Right lobe of liver (tissue), 6 donors: ENCODE measurements around the gene GOLPH3. TPM values are rescaled to one million over a fixed set of nuclear protein-coding genes. Genes with fewer than 3 reads are reported as not detected.

Experiments used
- ATAC-seq, 4 donors: fragments of 200-7000 bp; cut with Tn5 transposase; one replicate each; pipeline ENCODE4 v1.9.1; 2020; ENCODE audit warnings: mild to moderate bottlenecking in 4 of 4, moderate library complexity in 4 of 4
- DNase-seq, 3 donors: peaks; one replicate each; pipeline ENCODE4 v3.0.0-alpha.2; 2020
- H3K27ac ChIP-seq, 3 donors: fragments of 200-600 bp; one replicate each; pipeline ENCODE4 v1.8.0; 2022
- H3K27me3 ChIP-seq, 2 donors: fragments of 200-600 bp; one replicate each; pipeline ENCODE4 v1.8.0; 2022
- H3K36me3 ChIP-seq, 4 donors: fragments of 200-600 bp; sonication (generic) in 1 of 4; one replicate each; pipeline versions ENCODE4 v1.5.1 to v1.8.0; 2017 to 2022; ENCODE audit warnings: control low read depth in 1 of 4
- H3K4me1 ChIP-seq, 4 donors: fragments of 200-600 bp; sonication (generic) in 1 of 4; one replicate each; pipeline versions ENCODE4 v1.5.1 to v1.8.0; 2017 to 2022; ENCODE audit warnings: control low read depth in 1 of 4
- H3K4me3 ChIP-seq, 3 donors: fragments of 200-600 bp; one replicate each; pipeline ENCODE4 v1.8.0; 2022
- H3K9me3 ChIP-seq, 4 donors: fragments of 200-600 bp; sonication (generic) in 1 of 4; one replicate each; pipeline versions ENCODE4 v1.5.1 to v1.8.0; 2017 to 2022; ENCODE audit warnings: control low read depth in 1 of 4
- POLR2A ChIP-seq: fragments of 450-650 bp; IDR thresholded peaks from one replicate; pipeline ENCODE4 v1.6.1; 2017; ENCODE audit warnings: antibody characterized with exemption, mild to moderate bottlenecking
- WGBS: methylation state at CpG from one replicate; pipeline ENCODE4 v1.1.6; 2018; ENCODE audit warnings: low coverage, low lambda C conversion rate; ENCODE audit not compliant: insufficient coverage; ENCODE audit errors: missing lambda C conversion rate; 5-methylcytosine and 5-hydroxymethylcytosine counted together
- intact Hi-C, 2 donors: fragments of 100-400 bp; cut with DNase I; formaldehyde crosslinking; loops; one replicate each; pipeline versions ENCODE4 v1.11.2 to v1.14.1; 2022
- total RNA-seq, 6 experiments: library from RNA; depleted of rRNA in 2 of 6; stranded (reverse); fragments of >200 nt in 2 of 6; fragmentation: NEBNext Ultra II Directional in 3 of 6; extraction: Animal tissue kit (Norgen Biotek cat#: 25700) in 3 of 6; gene quantifications; one replicate each; pipeline versions ENCODE4 v1.1.0 to v1.2.4, GENCODE V29; 2016 to 2023
- TF ChIP-seq, protein P1 (sequence below), 4 donors: fragments of 200-600 bp in 3 of 4; fragments of 450-650 bp in 1 of 4; IDR thresholded peaks; one replicate each; pipeline versions ENCODE4 v1.5.1 to v1.8.0; 2016 to 2022; ENCODE audit warnings: antibody characterized with exemption in 4 of 4, mild to moderate bottlenecking in 2 of 4
- donor health status: DM: no; HTN: yes; CAD: no.
- donor health status: DM: no; HTN: no; CAD: no.
- donor health status: DM: no; HTN: no; CAD: no.
- donor health status: DM: no; HTN: yes; CAD: no.
- donor health status: DM: no; HTN: yes; CAD: no.

The GOLPH3 gene
- total RNA-seq, 6 experiments from 2014 or later, result 59.1 to 141 (median 95.9) TPM

DNA sequence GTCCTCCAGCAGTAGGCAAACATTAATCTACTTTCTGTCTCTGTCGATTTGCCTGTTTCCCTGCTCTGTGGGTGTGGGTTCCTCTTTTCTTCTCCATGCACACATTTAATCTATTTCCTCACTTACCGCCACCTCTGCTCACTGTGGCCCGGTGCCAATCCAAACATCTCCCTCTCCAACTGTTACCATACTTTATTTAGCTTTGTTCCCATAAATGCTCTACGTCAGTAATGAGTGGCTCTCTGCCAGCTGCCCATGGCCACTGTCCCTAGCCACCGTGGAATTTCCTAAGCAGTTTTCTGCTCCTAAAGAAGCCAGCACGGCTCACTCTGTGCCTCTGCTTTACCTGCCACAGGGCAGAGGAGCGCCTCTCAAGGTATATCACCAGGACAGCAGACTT is 19.5 kb upstream of the GOLPH3 start:
- Histone ChIP-seq H3K27me3 (no peaks in the 10 kb centered on the region), H3K27ac (peak overlapping the region; percentile 76 to 90 (median 86)), H3K4me1 (peaks cover 0 to 9% (median 2%) of the 10 kb centered on the region in 4 donors), H3K9me3 (no peaks in the 10 kb centered on the region), H3K36me3 (no peaks in the 10 kb centered on the region), H3K4me3 (peak overlapping the region; percentile 8 to 25 (median 17))
- TF ChIP-seq POLR2A, result peak; percentile 81
- TF ChIP-seq, protein P1, sequence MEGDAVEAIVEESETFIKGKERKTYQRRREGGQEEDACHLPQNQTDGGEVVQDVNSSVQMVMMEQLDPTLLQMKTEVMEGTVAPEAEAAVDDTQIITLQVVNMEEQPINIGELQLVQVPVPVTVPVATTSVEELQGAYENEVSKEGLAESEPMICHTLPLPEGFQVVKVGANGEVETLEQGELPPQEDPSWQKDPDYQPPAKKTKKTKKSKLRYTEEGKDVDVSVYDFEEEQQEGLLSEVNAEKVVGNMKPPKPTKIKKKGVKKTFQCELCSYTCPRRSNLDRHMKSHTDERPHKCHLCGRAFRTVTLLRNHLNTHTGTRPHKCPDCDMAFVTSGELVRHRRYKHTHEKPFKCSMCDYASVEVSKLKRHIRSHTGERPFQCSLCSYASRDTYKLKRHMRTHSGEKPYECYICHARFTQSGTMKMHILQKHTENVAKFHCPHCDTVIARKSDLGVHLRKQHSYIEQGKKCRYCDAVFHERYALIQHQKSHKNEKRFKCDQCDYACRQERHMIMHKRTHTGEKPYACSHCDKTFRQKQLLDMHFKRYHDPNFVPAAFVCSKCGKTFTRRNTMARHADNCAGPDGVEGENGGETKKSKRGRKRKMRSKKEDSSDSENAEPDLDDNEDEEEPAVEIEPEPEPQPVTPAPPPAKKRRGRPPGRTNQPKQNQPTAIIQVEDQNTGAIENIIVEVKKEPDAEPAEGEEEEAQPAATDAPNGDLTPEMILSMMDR (IDR thresholded peaks at IDR 0.05), result no peak
- intact Hi-C loops, result no loop called here
- peak; percentile 93 to 97 (median 95) for ATAC-seq
- WGBS, result 3% methylated on average over 7 of the region's 7 CpGs
- peak; percentile 90 to 97 (median 93) for DNase-seq

DNA sequence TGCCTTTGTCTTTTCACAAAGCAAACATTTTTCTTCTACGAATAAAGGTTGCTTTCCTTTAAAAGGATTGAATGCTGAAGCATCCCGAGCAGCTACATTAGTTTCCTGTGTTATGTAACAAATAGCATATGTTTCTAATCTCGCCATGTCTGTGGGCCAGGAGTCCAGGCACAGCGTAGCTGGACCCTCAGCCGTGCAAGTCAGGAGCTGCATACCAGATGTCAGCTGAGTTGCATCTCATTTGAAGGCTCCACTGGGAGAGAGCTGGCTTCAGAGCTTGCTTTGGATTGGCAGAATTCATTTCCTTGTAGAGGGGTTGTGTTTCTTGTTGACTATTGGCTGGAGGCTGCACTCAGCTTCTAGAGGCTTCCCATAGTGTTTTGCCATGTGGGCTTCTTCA is 16.0 kb upstream of the GOLPH3 start:
- no peak overlapping the region for H3K4me3 ChIP-seq
- H3K27me3 ChIP-seq, result no peaks in the 10 kb centered on the region
- H3K4me1 ChIP-seq, result peaks cover 0 to 9% (median 2%) of the 10 kb centered on the region in 4 donors
- no peaks in the 10 kb centered on the region for H3K36me3 ChIP-seq
- TF ChIP-seq, protein P1 (IDR thresholded peaks at IDR 0.05), result no peak
- TF ChIP-seq POLR2A, result no peak
- DNase-seq, result no peak
- no peak overlapping the region for H3K27ac ChIP-seq
- no peak for ATAC-seq
- whole genome bisulfite sequencing, result 53% methylated on average over 5 of the region's 5 CpGs
- intact Hi-C loops, result no loop called here
- H3K9me3 ChIP-seq, result no peaks in the 10 kb centered on the region

DNA sequence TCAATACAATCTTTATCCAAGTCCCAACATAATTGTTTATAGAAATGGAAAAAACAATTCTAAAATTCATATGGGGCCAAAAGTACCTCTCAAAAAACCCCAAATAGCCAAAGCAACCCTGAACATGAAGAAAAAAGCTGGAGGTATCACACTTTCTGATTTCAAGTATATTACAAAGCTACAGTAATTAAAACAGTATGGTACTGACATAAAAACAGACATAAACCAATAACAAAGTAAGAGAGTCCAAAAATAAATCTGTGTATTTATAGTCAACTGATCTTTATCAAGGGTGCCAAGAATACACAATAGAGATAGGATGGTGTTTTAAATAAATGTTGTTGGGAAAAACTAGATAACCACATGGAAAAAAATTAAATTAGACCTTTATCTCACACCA is 13.6 kb upstream of the GOLPH3 start:
- intact Hi-C loops, result no loop called here
- Histone ChIP-seq H3K36me3 (no peaks in the 10 kb centered on the region), H3K27me3 (no peaks in the 10 kb centered on the region), H3K9me3 (no peaks in the 10 kb centered on the region), H3K27ac (no peak overlapping the region), H3K4me1 (no peaks in the 10 kb centered on the region), H3K4me3 (no peak overlapping the region)
- no peak for TF ChIP-seq POLR2A
- TF ChIP-seq, protein P1 (IDR thresholded peaks at IDR 0.05), result no peak
- no peak for DNase-seq
- ATAC-seq, result no peak

DNA sequence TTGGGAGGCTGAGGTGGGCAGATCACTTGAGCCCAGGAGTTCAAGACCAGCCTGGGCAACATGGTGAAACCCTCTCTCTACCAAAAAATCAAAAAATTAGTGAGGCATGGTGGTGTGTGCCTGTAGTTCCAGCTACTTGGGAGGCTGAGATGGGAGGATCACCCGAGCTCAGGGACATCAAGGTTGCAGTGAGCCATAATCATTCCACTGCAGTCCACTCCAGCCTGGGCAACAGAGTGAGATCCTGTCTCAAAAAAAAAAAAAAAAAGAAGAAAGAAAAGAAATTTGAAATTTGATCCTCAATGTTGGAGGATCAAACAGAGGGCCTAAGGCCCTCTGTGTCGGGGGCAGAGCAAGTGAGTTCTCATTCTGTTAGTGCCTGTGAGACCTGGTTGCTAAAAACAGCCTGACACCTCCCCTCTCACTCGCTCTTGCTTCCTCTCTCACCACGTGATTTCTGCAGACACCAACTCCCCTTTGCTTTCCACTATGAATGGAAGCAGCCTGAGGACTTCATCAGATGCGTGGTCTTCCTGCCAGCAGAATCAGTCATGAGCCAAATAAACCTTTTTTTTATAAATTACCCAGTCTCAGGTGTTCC is 8.4 kb upstream of the GOLPH3 start:
- WGBS, result 55% methylated on average over 5 of the region's 5 CpGs
- H3K4me1 ChIP-seq, result no peaks in the 10 kb centered on the region
- DNase-seq, result no peak
- intact Hi-C loops, result no loop called here
- ATAC-seq, result peak in 1 of 4 donors; percentile 12
- no peak for TF ChIP-seq POLR2A
- TF ChIP-seq, protein P1 (IDR thresholded peaks at IDR 0.05), result no peak
- no peak overlapping the region for H3K4me3 ChIP-seq
- no peak overlapping the region for H3K27ac ChIP-seq
- H3K27me3 ChIP-seq, result no peaks in the 10 kb centered on the region
- no peaks in the 10 kb centered on the region for H3K9me3 ChIP-seq
- H3K36me3 ChIP-seq, result no peaks in the 10 kb centered on the region
